Body of pancreas (tissue), 4 donors: ENCODE results near the gene ADORA2A. TPM values are rescaled to one million over a fixed set of nuclear protein-coding genes. Genes with fewer than 3 reads are reported as not detected.

Experiments
- ATAC-seq: fragments of 150-250 bp; one replicate; pipeline ENCODE4 v1.9.1; 2016
- DNase-seq, 4 donors: peaks; one replicate each; pipeline ENCODE4 v3.0.0-alpha.2; 2019
- H3K27ac ChIP-seq, 4 donors: fragments of 200-600 bp; sonication (generic); 1 replicate in 3 of 4; 2 replicates in 1 of 4; pipeline versions ENCODE4 v1.5.1 to v1.6.1; 2016 to 2019; ENCODE audit warnings: mild to moderate bottlenecking in 1 of 4, mixed read lengths in 1 of 4, moderate library complexity in 1 of 4
- H3K27me3 ChIP-seq, 2 donors: fragments of 200-600 bp; sonication (generic); one replicate each; pipeline ENCODE4 v1.6.0; 2016; ENCODE audit warnings: mild to moderate bottlenecking in 1 of 2
- H3K36me3 ChIP-seq, 2 donors: fragments of 200-600 bp; sonication (generic); replicated peaks in 1 of 2; 2 replicates each; pipeline ENCODE4 v1.5.1; 2016; ENCODE audit warnings: low read depth in 2 of 2; ENCODE audit not compliant: insufficient read depth in 1 of 2
- H3K4me1 ChIP-seq: fragments of 200-600 bp; sonication (generic); one replicate; pipeline ENCODE4 v1.6.0; 2016
- H3K4me3 ChIP-seq, 2 donors: fragments of 200-600 bp; sonication (generic); 1 replicate in 1 of 2; 2 replicates in 1 of 2; pipeline ENCODE4 v1.5.1; 2016 to 2019
- H3K9me3 ChIP-seq, 3 donors: fragments of 200-600 bp; sonication (generic); 1 replicate in 2 of 3; 2 replicates in 1 of 3; pipeline ENCODE4 v1.5.1; 2016
- CTCF ChIP-seq, 7 experiments: fragments of 450-650 bp in 4 of 7; fragments of 200-600 bp in 3 of 7; sonication (generic) in 3 of 7; IDR thresholded peaks; one replicate each; pipeline ENCODE4 v1.5.1; 2016 to 2019; ENCODE audit warnings: antibody characterized with exemption in 7 of 7
- POLR2A ChIP-seq, 3 donors: fragments of 450-650 bp; IDR thresholded peaks; one replicate each; pipeline ENCODE4 v1.6.1; 2016; ENCODE audit warnings: antibody characterized with exemption in 3 of 3, mild to moderate bottlenecking in 2 of 3
- WGBS, 2 donors: methylation state at CpG; one replicate each; pipeline ENCODE4 v1.1.5; 2017; 5-methylcytosine and 5-hydroxymethylcytosine counted together
- intact Hi-C: fragments of 100-400 bp; cut with DNase I; formaldehyde crosslinking; loops from one replicate; pipeline ENCODE4 v1.15.1; 2023
- total RNA-seq, 2 donors: library from RNA; depleted of rRNA; stranded (reverse); fragments of >200 nt; gene quantifications; one replicate each; pipeline ENCODE4 v1.1.0, GENCODE V29; 2016

ADORA2A gene
- total RNA-seq, 2 donors from 2014 or later: 2.1 to 19.4 TPM

DNA sequence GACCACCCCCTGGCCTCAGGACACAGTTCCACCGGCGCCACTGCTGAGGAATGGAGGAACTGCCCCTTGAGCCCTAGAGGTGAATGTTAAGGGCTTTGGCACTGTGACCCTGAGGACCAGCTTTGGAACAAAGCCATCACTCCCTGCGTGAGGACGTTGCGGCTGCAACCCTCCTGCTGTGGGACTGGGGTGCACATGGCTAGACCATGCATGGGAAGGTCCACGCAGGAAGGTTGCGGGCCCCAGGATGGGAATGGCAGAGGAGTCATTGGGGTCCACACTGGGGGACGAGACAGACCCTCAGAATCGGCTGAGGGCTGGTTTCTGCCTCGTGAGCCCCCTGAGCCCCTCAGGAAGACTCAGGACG is 6.4 kb upstream of the ADORA2A start:
- H3K27me3 ChIP-seq: peaks cover 0 to 8% of the 10 kb centered on the region in 2 donors
- no peak overlapping the region for H3K4me3 ChIP-seq
- 54 to 62% methylated on average over 3 to 10 of the region's 11 CpGs for whole genome bisulfite sequencing, 2 donors
- intact Hi-C loops: no loop called here
- H3K27ac ChIP-seq: no peak overlapping the region
- H3K36me3 ChIP-seq: no peaks in the 10 kb centered on the region
- no peak for TF ChIP-seq CTCF (IDR thresholded peaks at IDR 0.05)
- no peak for TF ChIP-seq POLR2A (IDR thresholded peaks at IDR 0.05)
- DNase-seq (no peak), ATAC-seq (no peak)
- no peaks in the 10 kb centered on the region for H3K9me3 ChIP-seq
- peaks cover 14% of the 10 kb centered on the region for H3K4me1 ChIP-seq

DNA sequence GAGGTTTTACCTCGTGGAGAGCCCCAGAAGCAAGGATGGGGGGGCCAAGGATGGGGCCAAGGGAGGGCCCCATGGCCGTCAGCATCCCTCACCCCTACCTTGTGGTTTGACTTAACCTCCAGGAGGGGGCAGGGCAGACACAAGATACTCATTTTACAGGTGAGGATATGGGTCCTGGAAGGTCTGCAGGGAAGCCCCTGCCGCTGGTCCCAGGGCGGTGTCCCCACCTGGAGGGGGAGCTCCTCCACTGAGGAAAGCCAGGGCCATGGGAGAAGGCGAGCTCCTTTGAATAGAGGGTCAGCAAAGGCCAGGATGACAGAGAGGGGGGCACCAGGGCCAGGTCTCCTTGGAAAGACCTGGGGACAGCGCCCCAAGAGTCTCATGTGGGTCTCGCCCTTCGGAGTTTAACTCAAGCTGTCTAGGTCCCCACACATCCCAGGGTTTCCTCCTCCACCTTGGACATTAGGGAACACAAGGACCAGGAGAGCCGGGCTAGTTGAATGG is 5.9 kb upstream of the ADORA2A start:
- Histone ChIP-seq H3K27me3 (peaks cover 0 to 8% of the 10 kb centered on the region in 2 donors), H3K9me3 (no peaks in the 10 kb centered on the region), H3K4me3 (no peak overlapping the region), H3K27ac (no peak overlapping the region), H3K4me1 (peaks cover 14% of the 10 kb centered on the region), H3K36me3 (no peaks in the 10 kb centered on the region)
- ATAC-seq: no peak
- intact Hi-C loops: no loop called here
- TF ChIP-seq CTCF (IDR thresholded peaks at IDR 0.05) (peak in 2 of 7 experiments; percentile 11 to 19), POLR2A (IDR thresholded peaks at IDR 0.05) (no peak)
- no peak for DNase-seq
- 36 to 41% methylated on average over 8 to 9 of the region's 9 CpGs for WGBS, 2 donors

DNA sequence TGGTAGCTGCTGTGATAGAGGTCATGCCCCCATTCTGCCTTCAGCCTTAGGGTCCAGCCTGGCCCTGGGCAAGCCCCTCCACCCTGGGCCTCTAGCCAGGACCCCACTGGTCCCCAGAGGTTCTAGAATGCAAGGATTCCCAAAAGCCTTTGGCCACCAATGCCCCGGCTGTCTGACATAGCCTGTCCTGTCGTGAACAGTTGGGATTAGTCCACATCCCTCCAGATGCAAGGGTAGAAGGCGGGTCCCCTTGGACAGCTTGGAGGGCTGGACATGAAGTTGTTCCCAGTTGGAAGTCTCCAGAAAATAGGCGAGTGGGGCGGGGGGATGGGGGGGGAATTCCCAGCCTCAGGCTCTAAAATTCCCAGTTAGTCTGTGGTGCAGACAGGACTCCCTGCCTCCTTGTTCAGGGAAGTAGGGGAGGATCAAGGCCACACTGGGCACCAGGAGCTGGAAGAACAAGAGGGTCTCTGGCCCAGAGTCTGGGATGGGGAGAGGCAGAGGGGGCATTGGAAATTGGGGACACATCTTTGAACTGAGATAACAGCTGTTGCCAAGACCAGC is 5.2 kb upstream of the ADORA2A start:
- no peaks in the 10 kb centered on the region for H3K36me3 ChIP-seq
- H3K4me3 ChIP-seq: no peak overlapping the region
- no peak overlapping the region for H3K27ac ChIP-seq
- intact Hi-C loops: no loop called here
- H3K4me1 ChIP-seq: peaks cover 14% of the 10 kb centered on the region
- H3K27me3 ChIP-seq: peaks cover 0 to 8% of the 10 kb centered on the region in 2 donors
- WGBS, 2 donors: 67 to 82% methylated on average over 5 of the region's 5 CpGs
- TF ChIP-seq POLR2A (IDR thresholded peaks at IDR 0.05) (no peak), CTCF (IDR thresholded peaks at IDR 0.05) (no peak)
- ATAC-seq: no peak
- no peak for DNase-seq
- H3K9me3 ChIP-seq: no peaks in the 10 kb centered on the region

DNA sequence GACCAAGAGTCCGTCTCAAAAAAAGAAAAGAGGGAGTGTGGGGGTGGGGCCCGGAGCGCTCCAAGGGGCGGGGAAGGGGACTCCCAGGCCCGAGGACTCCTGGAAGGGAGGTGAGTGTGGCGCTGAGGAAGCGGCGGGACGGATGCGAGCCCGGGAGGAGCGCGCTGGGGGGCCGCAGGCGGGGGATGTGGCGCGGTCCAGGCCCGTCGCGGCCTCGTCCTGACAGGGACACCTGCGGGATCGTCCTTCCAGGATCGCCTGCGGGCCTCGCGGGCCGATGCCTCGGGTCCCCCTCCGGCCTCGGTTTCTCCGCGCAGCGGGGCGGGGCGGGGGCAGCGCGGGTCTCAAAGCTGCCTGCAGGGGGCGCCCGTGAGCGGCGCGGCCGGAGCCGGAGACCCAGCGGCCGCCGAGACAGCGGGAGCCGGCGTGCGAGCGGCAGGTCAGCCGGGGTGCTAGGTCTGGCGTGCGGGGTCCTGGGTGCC is 3.8 kb upstream of the ADORA2A start:
- Histone ChIP-seq H3K27me3 (peaks cover 0 to 8% of the 10 kb centered on the region in 2 donors), H3K36me3 (no peaks in the 10 kb centered on the region), H3K27ac (no peak overlapping the region), H3K9me3 (no peaks in the 10 kb centered on the region), H3K4me3 (no peak overlapping the region), H3K4me1 (peaks cover 14% of the 10 kb centered on the region)
- 2 to 13% methylated on average over 3 to 52 of the region's 56 CpGs for WGBS, 2 donors
- DNase-seq: peak; percentile 42 to 60 (median 57)
- peak; percentile 65 for ATAC-seq
- intact Hi-C loops: no loop called here
- no peak for TF ChIP-seq POLR2A (IDR thresholded peaks at IDR 0.05)
- TF ChIP-seq CTCF (IDR thresholded peaks at IDR 0.05): peak; percentile 35 to 96 (median 83)
